Upper lobe of left lung (tissue), 4 donors: ENCODE results near the gene SCCPDH.

ENCODE experiments used
- CTCF ChIP-seq, 6 experiments: fragments of 450-650 bp in 4 of 6; fragments of 200-600 bp in 2 of 6; sonication (generic) in 2 of 6; IDR thresholded peaks; one replicate each; pipeline ENCODE4 v1.5.1; 2016 to 2019; ENCODE audit warnings: antibody characterized with exemption in 6 of 6
- POLR2A ChIP-seq, 4 donors: fragments of 450-650 bp; IDR thresholded peaks; one replicate each; pipeline ENCODE4 v1.5.1; 2016 to 2017; ENCODE audit warnings: antibody characterized with exemption in 4 of 4, mild to moderate bottlenecking in 2 of 4
- POLR2AphosphoS5 ChIP-seq, 2 donors: sonication (generic); formaldehyde crosslinking; IDR thresholded peaks; one replicate each; pipeline ENCODE4 v1.5.1; 2017; ENCODE audit warnings: antibody characterized with exemption in 2 of 2

GRCh38 chr1:246680696-246681130 lies 43.5 kb upstream of the SCCPDH start:
- TF ChIP-seq CTCF (IDR thresholded peaks at IDR 0.05) (no peak), POLR2A (IDR thresholded peaks at IDR 0.05) (no peak), POLR2AphosphoS5 (IDR thresholded peaks at IDR 0.05) (no peak)
